Loucy (cell line): ENCODE data around the gene SPTLC1.
"Not testable (repeated sequence)": the region's sequence is repeated elsewhere in the genome, so short reads cannot be mapped to it uniquely, and the experiment has no call there.

Experiments used
- H2AFZ ChIP-seq: fragments of 200-600 bp; sonication (generic); 2 replicates; pipeline ENCODE4 v1.6.0; 2016; ENCODE audit warnings: antibody characterized with exemption, mild to moderate bottlenecking, low read length, moderate library complexity
- H3F3A ChIP-seq: fragments of 200-600 bp; 2 replicates; pipeline ENCODE4 v1.6.0; 2016; ENCODE audit warnings: antibody characterized with exemption, low read depth, mild to moderate bottlenecking
- H3K27me3 ChIP-seq: fragments of 200-600 bp; sonication (generic); 2 replicates; pipeline ENCODE4 v1.6.1; 2014; ENCODE audit warnings: low read length, mild to moderate bottlenecking; ENCODE audit not compliant: insufficient read depth, poor library complexity, severe bottlenecking
- H3K36me3 ChIP-seq: fragments of 200-600 bp; sonication (generic); 2 replicates; pipeline ENCODE4 v1.6.1; 2016; ENCODE audit warnings: low read length; ENCODE audit not compliant: insufficient read depth
- H3K4me1 ChIP-seq: fragments of 200-600 bp; sonication (generic); 2 replicates; pipeline ENCODE4 v1.5.1; 2014; ENCODE audit warnings: low read length, mild to moderate bottlenecking; ENCODE audit not compliant: insufficient read depth, poor library complexity, severe bottlenecking
- H3K4me2 ChIP-seq: fragments of 200-600 bp; sonication (generic); 2 replicates; pipeline ENCODE4 v1.6.0; 2014; ENCODE audit warnings: antibody characterized with exemption, low read length, low read depth, mild to moderate bottlenecking; ENCODE audit not compliant: poor library complexity, severe bottlenecking
- H3K4me3 ChIP-seq: fragments of 200-600 bp; sonication (generic); 2 replicates; pipeline ENCODE4 v1.5.1; 2014; ENCODE audit warnings: low read length, mild to moderate bottlenecking, mixed read lengths; ENCODE audit not compliant: poor library complexity, severe bottlenecking
- H3K79me2 ChIP-seq: fragments of 200-600 bp; sonication (generic); 2 replicates; pipeline ENCODE4 v1.6.1; 2014; ENCODE audit warnings: low read length; ENCODE audit not compliant: insufficient read depth
- H3K9ac ChIP-seq: fragments of 200-600 bp; sonication (generic); 2 replicates; pipeline ENCODE4 v1.6.0; 2014; ENCODE audit warnings: mild to moderate bottlenecking, low read depth, low read length, moderate library complexity; ENCODE audit not compliant: poor library complexity, severe bottlenecking
- H3K9me2 ChIP-seq: fragments of 200-600 bp; sonication (generic); replicated peaks from 2 replicates; pipeline ENCODE4 v1.6.1; 2016; ENCODE audit warnings: low read depth, low read length, mixed read lengths
- H3K9me3 ChIP-seq: fragments of 200-600 bp; sonication (generic); 2 replicates; pipeline ENCODE4 v1.6.1; 2014; ENCODE audit warnings: mild to moderate bottlenecking, antibody characterized with exemption, low read length, low read depth; ENCODE audit not compliant: insufficient read depth
- H4K20me1 ChIP-seq: fragments of 200-600 bp; sonication (generic); 2 replicates; pipeline ENCODE4 v1.6.0; 2014; ENCODE audit warnings: antibody characterized with exemption, low read length, mild to moderate bottlenecking; ENCODE audit not compliant: insufficient read depth, poor library complexity, severe bottlenecking
- CTCF ChIP-seq: fragments of 200-600 bp; sonication (generic); conservative IDR thresholded peaks from 2 replicates; pipeline ENCODE4 v1.5.1; 2014; ENCODE audit warnings: mild to moderate bottlenecking, antibody characterized with exemption, low read length
- EZH2phosphoT487 ChIP-seq: fragments of 200-600 bp; IDR thresholded peaks from 2 replicates; pipeline ENCODE4 v1.6.1; 2018; ENCODE audit warnings: antibody characterized with exemption, mild to moderate bottlenecking, moderate library complexity, borderline replicate concordance

Gene SPTLC1

DNA sequence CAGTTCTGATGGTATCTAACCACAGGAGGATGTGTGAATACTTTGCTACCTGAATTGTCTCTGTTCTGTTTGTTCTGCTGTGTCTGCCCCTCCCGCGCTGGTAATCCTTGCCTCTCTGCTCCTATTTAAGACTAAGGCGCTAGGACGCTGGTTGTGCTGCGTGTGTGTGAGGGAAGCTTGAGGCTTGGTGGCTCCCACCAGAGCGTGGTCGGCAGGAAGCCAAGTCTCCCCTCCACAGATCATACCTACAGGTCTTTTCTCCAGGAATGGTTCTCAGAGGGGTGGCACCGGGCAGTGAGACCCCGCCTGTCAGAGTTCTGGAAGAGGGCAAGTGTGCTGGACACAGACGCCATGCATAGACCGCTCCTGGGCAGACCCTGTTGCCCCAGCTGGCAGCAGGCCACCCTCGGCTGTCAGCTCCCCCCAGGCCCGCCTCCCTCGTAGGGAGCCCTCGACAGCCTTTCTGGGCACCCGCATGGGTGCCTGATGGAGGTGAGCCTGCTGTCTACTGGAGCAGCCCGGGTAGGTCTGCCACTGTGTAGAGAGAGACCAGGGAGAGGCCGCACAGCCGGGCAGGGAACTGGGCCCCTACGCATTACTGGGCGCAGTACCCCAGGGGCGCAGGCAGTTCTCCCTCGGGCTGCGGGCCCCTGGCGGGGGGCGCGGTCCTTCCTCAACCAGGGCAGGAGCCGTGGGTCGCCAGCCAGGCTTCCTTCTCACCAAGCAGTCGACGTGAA lies 111.7 kb downstream of the SPTLC1 start:
- Histone ChIP-seq H3K9ac (no peak overlapping the region), H3K27me3 (no peaks in the 10 kb centered on the region), H3K9me2 (no peaks in the 10 kb centered on the region), H3K9me3 (no peaks in the 10 kb centered on the region), H3K79me2 (no peaks in the 10 kb centered on the region), H3K4me2 (no peak overlapping the region), H3K4me3 (no peak overlapping the region), H3F3A (no peaks in the 10 kb centered on the region), H3K36me3 (no peaks in the 10 kb centered on the region), H2AFZ (no peak overlapping the region), H3K4me1 (no peaks in the 10 kb centered on the region), H4K20me1 (no peaks in the 10 kb centered on the region)
- TF ChIP-seq EZH2phosphoT487 (no peak), CTCF (no peak)

DNA sequence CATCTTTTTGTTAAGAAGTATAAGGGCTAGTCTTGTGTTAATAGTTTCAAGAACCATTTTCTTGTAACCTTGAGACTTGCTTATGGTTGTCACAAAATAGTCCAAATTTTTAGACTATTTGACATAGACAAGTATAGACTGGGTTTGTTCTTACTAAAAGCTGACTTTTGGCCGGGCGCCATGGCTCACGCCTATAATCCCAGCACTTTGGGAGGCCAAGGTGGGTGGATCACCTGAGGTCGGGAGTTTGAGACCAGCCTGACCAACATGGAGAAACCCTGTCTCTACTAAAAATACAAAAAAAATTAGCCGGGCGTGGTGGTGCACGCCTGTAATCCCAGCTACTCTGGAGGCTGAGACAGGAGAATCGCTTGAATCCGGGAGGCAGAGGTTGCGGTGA lies 113.3 kb downstream of the SPTLC1 start:
- not testable (repeated sequence) for H3K36me3 ChIP-seq, H3K79me2 ChIP-seq, H3K27me3 ChIP-seq, H3K9me3 ChIP-seq, H3K9ac ChIP-seq, H3K9me2 ChIP-seq, H3K4me2 ChIP-seq, H3F3A ChIP-seq, H3K4me3 ChIP-seq, H2AFZ ChIP-seq, H4K20me1 ChIP-seq, H3K4me1 ChIP-seq

- Histone ChIP-seq H3K4me2 (no peak overlapping the region), H3K79me2 (no peaks in the 10 kb centered on the region), H3K9me3 (no peaks in the 10 kb centered on the region), H2AFZ (no peak overlapping the region), H3K36me3 (no peaks in the 10 kb centered on the region), H3K9ac (no peak overlapping the region), H3F3A (no peaks in the 10 kb centered on the region), H4K20me1 (no peaks in the 10 kb centered on the region), H3K4me3 (no peak overlapping the region), H3K4me1 (no peaks in the 10 kb centered on the region), H3K27me3 (no peaks in the 10 kb centered on the region), H3K9me2 (no peaks in the 10 kb centered on the region)
- TF ChIP-seq EZH2phosphoT487 (no peak), CTCF (no peak)
Observed at GRCh38 chr9:92001244-92001643, 114.0 kb downstream of the SPTLC1 start.

- H3F3A ChIP-seq = no peaks in the 10 kb centered on the region
- H3K4me3 ChIP-seq = no peak overlapping the region
- no peak overlapping the region for H2AFZ ChIP-seq
- H3K9ac ChIP-seq = no peak overlapping the region
- no peaks in the 10 kb centered on the region for H4K20me1 ChIP-seq
- H3K9me3 ChIP-seq = no peaks in the 10 kb centered on the region
- no peaks in the 10 kb centered on the region for H3K79me2 ChIP-seq
- TF ChIP-seq CTCF (no peak), EZH2phosphoT487 (no peak)
- no peaks in the 10 kb centered on the region for H3K4me1 ChIP-seq
- no peaks in the 10 kb centered on the region for H3K9me2 ChIP-seq
- no peaks in the 10 kb centered on the region for H3K36me3 ChIP-seq
- no peaks in the 10 kb centered on the region for H3K27me3 ChIP-seq
- no peak overlapping the region for H3K4me2 ChIP-seq
Observed at GRCh38 chr9:91995000-91995655, 120.1 kb downstream of the SPTLC1 start.
